Neural crest cell (in vitro differentiated cells): ENCODE data around the gene FTSJ1. TPM values are rescaled to one million over a fixed set of nuclear protein-coding genes. Genes with fewer than 3 reads are reported as not detected.

Experiments
- DNase-seq: peaks from one replicate; pipeline ENCODE4 v3.0.0; 2021; ENCODE audit warnings: low read depth, mixed read lengths, low spot score
- H3K27ac Mint-ChIP-seq: one replicate; pipeline ENCODE4 v1.8.0; 2021; ENCODE audit warnings: mild to moderate bottlenecking, mixed read lengths; ENCODE audit not compliant: unreplicated experiment
- H3K27me3 Mint-ChIP-seq: 2 replicates; pipeline ENCODE4 v1.8.0; 2021; ENCODE audit warnings: low read depth, mild to moderate bottlenecking, mixed read lengths
- H3K36me3 Mint-ChIP-seq: 2 replicates; pipeline ENCODE4 v1.8.0; 2021; ENCODE audit warnings: low read depth, mild to moderate bottlenecking, mixed read lengths
- H3K4me1 Mint-ChIP-seq: 2 replicates; pipeline ENCODE4 v1.8.0; 2021; ENCODE audit warnings: mixed read lengths
- H3K4me3 Mint-ChIP-seq: one replicate; pipeline ENCODE4 v1.8.0; 2021; ENCODE audit warnings: mild to moderate bottlenecking, mixed read lengths
- H3K9me3 Mint-ChIP-seq: 2 replicates; pipeline ENCODE4 v1.8.0; 2021; ENCODE audit warnings: mixed read lengths
- CTCF ChIP-seq: fragments of 200-600 bp; sonication (generic); conservative IDR thresholded peaks from 2 replicates; pipeline ENCODE4 v1.5.0; 2021; ENCODE audit warnings: antibody characterized with exemption, mild to moderate bottlenecking
- total RNA-seq: library from RNA; stranded (reverse); gene quantifications from 2 replicates; pipeline ENCODE4 v1.2.1, GENCODE V29; 2021

Gene FTSJ1
- total RNA-seq, 1 donor from 2014 or later = 45.8 TPM

GRCh38 chrX:48460606-48461005 lies 15.4 kb upstream of the FTSJ1 start:
- DNase-seq = no peak
- no peak for TF ChIP-seq CTCF
- Mint-ChIP-seq H3K36me3 (peaks cover 10% of the 10 kb centered on the region), H3K4me1 (no peaks in the 10 kb centered on the region), H3K9me3 (peaks cover 4% of the 10 kb centered on the region), H3K27me3 (no peaks in the 10 kb centered on the region), H3K27ac (no peak overlapping the region), H3K4me3 (no peak overlapping the region)

- no peak overlapping the region for H3K27ac Mint-ChIP-seq
- H3K4me3 Mint-ChIP-seq = no peak overlapping the region
- peaks cover 10% of the 10 kb centered on the region for H3K36me3 Mint-ChIP-seq
- TF ChIP-seq CTCF = no peak
- peaks cover 2% of the 10 kb centered on the region for H3K9me3 Mint-ChIP-seq
- peaks cover under 1% of the 10 kb centered on the region for H3K27me3 Mint-ChIP-seq
- no peaks in the 10 kb centered on the region for H3K4me1 Mint-ChIP-seq
- DNase-seq = no peak
These were observed 14.2 kb upstream of the FTSJ1 start for GRCh38 chrX:48461830-48462229.

GRCh38 chrX:48465336-48465933 lies 10.6 kb upstream of the FTSJ1 start:
- DNase-seq = no peak
- H3K9me3 Mint-ChIP-seq = no peaks in the 10 kb centered on the region
- peaks cover 4% of the 10 kb centered on the region for H3K36me3 Mint-ChIP-seq
- H3K27me3 Mint-ChIP-seq = peaks cover 30% of the 10 kb centered on the region
- H3K27ac Mint-ChIP-seq = peak overlapping the region; percentile 83
- TF ChIP-seq CTCF = no peak
- H3K4me3 Mint-ChIP-seq = peak overlapping the region; percentile 10
- H3K4me1 Mint-ChIP-seq = peaks cover 11% of the 10 kb centered on the region

- no peaks in the 10 kb centered on the region for H3K9me3 Mint-ChIP-seq
- H3K36me3 Mint-ChIP-seq = peaks cover 4% of the 10 kb centered on the region
- H3K27ac Mint-ChIP-seq = no peak overlapping the region
- DNase-seq = no peak
- peak; percentile 33 for TF ChIP-seq CTCF
- H3K4me1 Mint-ChIP-seq = peaks cover 11% of the 10 kb centered on the region
- no peak overlapping the region for H3K4me3 Mint-ChIP-seq
- peaks cover 33% of the 10 kb centered on the region for H3K27me3 Mint-ChIP-seq
These were observed 9.3 kb upstream of the FTSJ1 start for GRCh38 chrX:48466696-48467095.

GRCh38 chrX:48467281-48467761 lies 8.7 kb upstream of the FTSJ1 start:
- H3K4me1 Mint-ChIP-seq = peaks cover 11% of the 10 kb centered on the region
- peaks cover 4% of the 10 kb centered on the region for H3K36me3 Mint-ChIP-seq
- no peak for DNase-seq
- H3K27ac Mint-ChIP-seq = no peak overlapping the region
- no peaks in the 10 kb centered on the region for H3K9me3 Mint-ChIP-seq
- H3K4me3 Mint-ChIP-seq = no peak overlapping the region
- H3K27me3 Mint-ChIP-seq = peaks cover 33% of the 10 kb centered on the region
- no peak for TF ChIP-seq CTCF
